GM12801 (cell line): Measurements from ENCODE around the gene ATP6V1G1.

ENCODE experiments used
- TF ChIP-seq, protein P1 (sequence below): IDR thresholded peaks from one replicate; pipeline ENCODE4 v1.5.1; 2011; ENCODE audit warnings: control low read depth; ENCODE audit not compliant: insufficient read length; ENCODE audit errors: extremely low read depth

The ATP6V1G1 gene

DNA sequence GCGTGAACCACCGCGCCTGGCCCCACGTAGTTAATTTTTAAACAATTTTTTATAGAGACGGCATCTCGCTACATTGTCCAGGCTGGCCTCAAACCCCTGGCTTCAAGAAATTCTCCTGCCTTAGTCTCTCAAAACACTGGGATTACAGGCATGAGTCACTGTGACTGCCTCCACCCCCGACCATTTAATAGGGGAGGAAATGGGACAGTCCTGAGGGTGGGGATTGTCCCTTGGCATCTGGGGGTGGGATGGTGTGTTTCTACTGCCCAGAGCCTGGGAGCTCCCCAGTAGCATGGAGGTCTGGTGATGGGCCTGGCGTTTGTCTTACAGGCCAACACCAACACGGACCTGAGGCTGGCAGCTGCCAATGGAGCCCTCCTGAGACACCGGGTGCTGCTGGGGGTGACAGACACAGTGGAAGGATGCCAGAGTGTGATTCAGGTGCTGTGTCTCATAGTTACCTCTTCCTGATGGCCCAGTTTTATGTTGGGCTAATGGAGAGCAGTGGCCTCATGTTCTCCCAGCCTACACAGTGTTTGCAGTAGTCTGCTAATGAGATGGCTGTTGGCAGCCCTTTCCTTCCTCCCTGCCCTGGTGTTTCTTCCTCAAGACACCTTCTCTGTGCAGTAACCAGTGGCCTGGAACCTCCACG lies 46.0 kb downstream of the ATP6V1G1 start:
- TF ChIP-seq, protein P1, sequence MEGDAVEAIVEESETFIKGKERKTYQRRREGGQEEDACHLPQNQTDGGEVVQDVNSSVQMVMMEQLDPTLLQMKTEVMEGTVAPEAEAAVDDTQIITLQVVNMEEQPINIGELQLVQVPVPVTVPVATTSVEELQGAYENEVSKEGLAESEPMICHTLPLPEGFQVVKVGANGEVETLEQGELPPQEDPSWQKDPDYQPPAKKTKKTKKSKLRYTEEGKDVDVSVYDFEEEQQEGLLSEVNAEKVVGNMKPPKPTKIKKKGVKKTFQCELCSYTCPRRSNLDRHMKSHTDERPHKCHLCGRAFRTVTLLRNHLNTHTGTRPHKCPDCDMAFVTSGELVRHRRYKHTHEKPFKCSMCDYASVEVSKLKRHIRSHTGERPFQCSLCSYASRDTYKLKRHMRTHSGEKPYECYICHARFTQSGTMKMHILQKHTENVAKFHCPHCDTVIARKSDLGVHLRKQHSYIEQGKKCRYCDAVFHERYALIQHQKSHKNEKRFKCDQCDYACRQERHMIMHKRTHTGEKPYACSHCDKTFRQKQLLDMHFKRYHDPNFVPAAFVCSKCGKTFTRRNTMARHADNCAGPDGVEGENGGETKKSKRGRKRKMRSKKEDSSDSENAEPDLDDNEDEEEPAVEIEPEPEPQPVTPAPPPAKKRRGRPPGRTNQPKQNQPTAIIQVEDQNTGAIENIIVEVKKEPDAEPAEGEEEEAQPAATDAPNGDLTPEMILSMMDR: no peak

DNA sequence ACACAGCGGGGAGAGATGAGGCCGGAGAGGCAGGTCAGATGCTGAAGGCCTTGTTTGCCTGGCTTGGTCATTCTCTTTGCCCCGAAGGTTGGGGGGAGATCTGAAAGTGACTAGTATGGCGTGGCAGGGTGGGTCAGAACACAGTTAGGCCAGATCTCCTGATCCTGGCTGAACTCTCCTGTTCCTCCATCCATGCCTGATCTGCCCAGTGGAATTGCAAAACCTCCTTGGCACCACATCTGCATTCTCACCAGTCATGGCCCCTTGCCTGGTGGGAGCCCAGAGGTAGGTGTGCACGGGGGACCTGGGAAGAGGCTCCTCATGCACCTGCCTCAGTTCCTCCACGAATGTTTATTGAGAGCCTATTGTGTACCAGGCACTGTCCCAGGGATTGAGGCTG lies 46.8 kb downstream of the ATP6V1G1 start:
- TF ChIP-seq, protein P1: no peak

DNA sequence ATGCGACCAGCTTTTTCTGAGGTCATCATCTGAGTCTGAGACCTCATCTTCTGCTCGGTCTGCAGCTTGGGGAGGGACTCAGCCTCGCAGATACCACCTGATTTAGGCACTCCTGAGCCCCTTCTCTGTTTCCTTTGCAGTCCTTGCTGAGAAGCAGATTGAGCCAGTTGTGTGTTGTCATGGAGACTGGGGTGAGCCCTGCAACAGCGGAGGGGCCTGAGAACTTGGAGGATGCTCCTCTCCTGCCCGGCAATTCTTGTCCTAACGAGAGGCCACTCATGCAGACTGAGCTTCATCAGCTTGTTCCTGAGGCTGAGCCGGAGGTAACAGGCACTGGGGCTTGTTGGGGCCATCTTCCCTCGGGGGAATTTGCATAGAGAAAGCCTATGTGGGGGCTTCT lies 50.8 kb downstream of the ATP6V1G1 start:
- TF ChIP-seq, protein P1: no peak

DNA sequence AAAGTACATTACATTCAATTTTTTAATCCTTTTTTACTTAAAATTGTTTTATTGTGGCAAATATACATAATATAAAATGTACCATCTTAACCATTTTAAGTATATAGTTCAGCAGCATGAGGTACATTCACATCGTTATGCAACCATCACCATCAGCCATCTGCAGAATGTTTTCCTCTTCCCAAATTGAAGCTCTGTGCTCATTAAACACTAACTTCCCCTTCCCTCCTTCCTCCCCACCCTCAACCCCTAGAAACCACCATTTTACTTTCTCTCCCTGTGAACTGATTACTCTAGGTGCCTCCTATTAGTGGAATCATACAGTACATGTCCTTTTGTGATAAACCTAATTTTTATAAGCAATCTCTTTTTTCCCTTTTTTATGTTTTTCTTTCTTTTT lies 54.4 kb downstream of the ATP6V1G1 start:
- TF ChIP-seq, protein P1: no peak

DNA sequence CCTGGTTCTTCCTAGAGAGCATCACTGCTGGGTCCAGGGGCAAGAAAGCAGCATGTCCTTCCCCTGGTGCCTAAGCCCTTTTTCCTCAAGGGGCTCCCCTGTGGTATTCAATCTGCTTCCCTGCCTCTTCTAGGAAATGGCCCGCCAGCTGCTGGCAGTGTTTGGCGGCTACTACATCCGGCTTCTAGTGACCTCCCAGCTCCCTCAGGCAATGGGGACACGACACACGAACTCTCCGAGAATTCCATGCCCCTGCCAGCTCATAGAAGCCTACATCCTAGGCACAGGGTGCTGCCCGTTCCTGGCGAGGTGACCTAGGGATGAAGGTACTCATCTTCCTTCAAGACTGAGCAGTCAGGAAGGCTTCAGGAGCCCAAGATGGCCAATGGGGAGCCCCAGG lies 55.4 kb downstream of the ATP6V1G1 start:
- TF ChIP-seq, protein P1: no peak

DNA sequence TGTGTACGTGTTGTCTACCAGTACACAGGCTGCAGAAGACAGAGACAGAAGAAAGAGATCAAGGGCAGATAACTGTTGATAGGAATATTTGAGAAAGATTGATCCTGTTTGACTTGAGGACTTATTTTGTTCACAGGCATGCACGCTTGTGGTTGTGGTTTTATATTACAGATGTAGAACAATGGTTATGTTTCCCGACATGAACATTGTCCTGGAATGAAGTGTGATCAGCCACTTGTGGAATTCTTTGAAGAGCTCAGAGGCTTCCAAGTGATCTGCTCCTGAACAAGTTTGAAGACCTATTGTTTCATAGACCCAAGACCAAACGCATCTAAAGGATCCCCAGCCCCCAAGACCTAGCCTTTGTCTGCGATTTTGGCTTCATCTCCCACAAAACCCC lies 56.3 kb downstream of the ATP6V1G1 start:
- TF ChIP-seq, protein P1: no peak
